Measurements from ENCODE around the gene RASEF.

Gene RASEF

GRCh38 chr9:83012922-83013838, 49.8 kb downstream of the RASEF start:
- no peak for DNase-seq

GRCh38 chr9:83012168-83012921, 50.6 kb downstream of the RASEF start:
- no peak for DNase-seq

- DNase-seq, result no peak
These were observed 51.3 kb downstream of the RASEF start for GRCh38 chr9:83011611-83012010.

- no peak for DNase-seq
These were observed 55.2 kb downstream of the RASEF start for GRCh38 chr9:83007521-83008300.

GRCh38 chr9:83006378-83006777, 56.6 kb downstream of the RASEF start:
- no peak for DNase-seq

- no peak for DNase-seq
These were observed 57.0 kb downstream of the RASEF start for GRCh38 chr9:83005963-83006362.

GRCh38 chr9:83005361-83005760, 57.6 kb downstream of the RASEF start:
- no peak for DNase-seq

GRCh38 chr9:83002329-83002728, 60.6 kb downstream of the RASEF start:
- DNase-seq, result no peak

GRCh38 chr9:83000765-83001164, 62.2 kb downstream of the RASEF start:
- no peak for DNase-seq

- DNase-seq, result no peak
These were observed 64.5 kb downstream of the RASEF start for GRCh38 chr9:82998409-82998808.

GRCh38 chr9:82997476-82998140, 65.3 kb downstream of the RASEF start:
- DNase-seq, result no peak

- DNase-seq, result no peak
These were observed 66.0 kb downstream of the RASEF start for GRCh38 chr9:82996941-82997340.

- no peak for DNase-seq
These were observed 68.9 kb downstream of the RASEF start for GRCh38 chr9:82993856-82994605.

- no peak for DNase-seq
These were observed 71.3 kb downstream of the RASEF start for GRCh38 chr9:82991671-82992070.

- DNase-seq, result no peak
These were observed 73.0 kb downstream of the RASEF start for GRCh38 chr9:82989929-82990328.

- DNase-seq, result no peak
These were observed 74.5 kb downstream of the RASEF start for GRCh38 chr9:82988488-82988887.

GRCh38 chr9:82987370-82988189, 75.4 kb downstream of the RASEF start:
- DNase-seq, result no peak

GRCh38 chr9:82981552-82981951, 81.4 kb downstream of the RASEF start:
- no peak for DNase-seq

GRCh38 chr9:82975176-82975575, 87.8 kb downstream of the RASEF start:
- no peak for DNase-seq

GRCh38 chr9:82972446-82972845, 90.5 kb downstream of the RASEF start:
- DNase-seq, result no peak

GRCh38 chr9:82970359-82970758, 92.6 kb downstream of the RASEF start:
- DNase-seq, result no peak

Measured in SW 1271 (cell line).